Ishikawa (cell line): ENCODE data around the gene MCF2L.

Experiments
- CEBPB ChIP-seq: IDR thresholded peaks from 2 replicates; pipeline ENCODE4 v1.6.1; 2012
- CREB1 ChIP-seq: IDR thresholded peaks from 2 replicates; pipeline ENCODE4 v1.6.1; 2012; ENCODE audit warnings: low read depth
- EGR1 ChIP-seq: IDR thresholded peaks from 2 replicates; pipeline ENCODE4 v1.6.1; 2012
- EP300 ChIP-seq: IDR thresholded peaks from 2 replicates; pipeline ENCODE4 v1.6.1; 2012; ENCODE audit warnings: borderline replicate concordance
- FOXM1 ChIP-seq: IDR thresholded peaks from 2 replicates; pipeline ENCODE4 v1.6.1; 2012; ENCODE audit warnings: low read depth, borderline replicate concordance
- MAX ChIP-seq: IDR thresholded peaks from 2 replicates; pipeline ENCODE4 v1.6.1; 2012
- RAD21 ChIP-seq: IDR thresholded peaks from 2 replicates; pipeline ENCODE4 v1.6.1; 2012; ENCODE audit warnings: low read depth
- REST ChIP-seq: IDR thresholded peaks from 2 replicates; pipeline ENCODE4 v1.6.1; 2012; ENCODE audit warnings: low read depth, mild to moderate bottlenecking
- TCF12 ChIP-seq: IDR thresholded peaks from 2 replicates; pipeline ENCODE4 v1.6.1; 2012; ENCODE audit warnings: low read depth
- TEAD4 ChIP-seq: IDR thresholded peaks from 2 replicates; pipeline ENCODE4 v1.6.1; 2012
- YY1 ChIP-seq: IDR thresholded peaks from 2 replicates; pipeline ENCODE4 v1.6.1; 2012; ENCODE audit warnings: low read depth

- no peak for TF ChIP-seq CREB1
- TF ChIP-seq RAD21, result no peak
- TF ChIP-seq FOXM1, result no peak
- TF ChIP-seq REST, result no peak
- TF ChIP-seq TEAD4, result no peak
- TF ChIP-seq YY1, result no peak
- no peak for TF ChIP-seq EGR1
- no peak for TF ChIP-seq TCF12
- no peak for TF ChIP-seq MAX
- no peak for TF ChIP-seq CEBPB
- TF ChIP-seq EP300, result no peak
Measured at GRCh38 chr13:113036401-113036800, 67.4 kb downstream of the MCF2L start.
